Heart right ventricle (tissue), 16 donors: ENCODE results near the gene PROK1. TPM values are rescaled to one million over a fixed set of nuclear protein-coding genes. Genes with fewer than 3 reads are reported as not detected.

Experiments
- ATAC-seq, 8 donors: fragments of 200-7000 bp; cut with Tn5 transposase; one replicate each; pipeline ENCODE4 v1.9.1; 2020; ENCODE audit warnings: mild to moderate bottlenecking in 8 of 8, moderate library complexity in 8 of 8, moderate number of reproducible peaks in 1 of 8
- DNase-seq, 2 donors: peaks; one replicate each; pipeline ENCODE4 v3.0.0-alpha.2; 2020
- H3K27ac ChIP-seq, 10 donors: fragments of 200-600 bp; sonication (generic) in 2 of 10; one replicate each; pipeline versions ENCODE4 v1.5.0 to v1.8.0; 2020 to 2022; ENCODE audit warnings: mild to moderate bottlenecking in 3 of 10
- H3K27me3 ChIP-seq, 7 donors: fragments of 200-600 bp; one replicate each; pipeline ENCODE4 v1.8.0; 2021 to 2022; ENCODE audit warnings: mild to moderate bottlenecking in 2 of 7
- H3K36me3 ChIP-seq, 9 donors: fragments of 200-600 bp; sonication (generic) in 1 of 9; one replicate each; pipeline versions ENCODE4 v1.5.0 to v1.8.0; 2020 to 2022; ENCODE audit warnings: mild to moderate bottlenecking in 2 of 9
- H3K4me1 ChIP-seq, 9 donors: fragments of 200-600 bp; sonication (generic) in 1 of 9; one replicate each; pipeline versions ENCODE4 v1.5.0 to v1.8.0; 2020 to 2022; ENCODE audit warnings: mild to moderate bottlenecking in 4 of 9
- H3K4me3 ChIP-seq, 10 donors: fragments of 200-600 bp; sonication (generic) in 2 of 10; one replicate each; pipeline versions ENCODE4 v1.5.0 to v1.8.0; 2020 to 2022; ENCODE audit warnings: mild to moderate bottlenecking in 7 of 10, moderate library complexity in 2 of 10
- H3K9me3 ChIP-seq, 11 donors: fragments of 200-600 bp in 10 of 11; sonication (generic) in 2 of 11; one replicate each; pipeline versions ENCODE4 v1.5.0 to v1.8.0; 2013 to 2022; ENCODE audit warnings: mild to moderate bottlenecking in 2 of 11, control low read depth in 1 of 11, moderate library complexity in 1 of 11
- CTCF ChIP-seq, 9 donors: fragments of 200-600 bp; sonication (generic) in 2 of 9; IDR thresholded peaks; one replicate each; pipeline versions ENCODE4 v1.5.0 to v1.8.0; 2021 to 2022; ENCODE audit warnings: antibody characterized with exemption in 9 of 9, mild to moderate bottlenecking in 5 of 9, moderate library complexity in 1 of 9
- WGBS, 2 donors: extraction: QIAGEN DNeasy Blood & Tissue Kit; methylation state at CpG; one replicate each; pipeline ENCODE4 v1.1.7; 2013; ENCODE audit warnings: inconsistent platforms in 1 of 2; 5-methylcytosine and 5-hydroxymethylcytosine counted together
- intact Hi-C, 10 donors: fragments of 100-400 bp; cut with DNase I; formaldehyde crosslinking; loops; one replicate each; pipeline versions ENCODE4 v1.11.1 to v1.14.2; 2022
- polyA plus RNA-seq, 2 donors: library from polyadenylated mRNA; stranded (reverse); fragments of 200-250 nt; gene quantifications; one replicate each; pipeline ENCODE4 v1.2.3, GENCODE V29; 2013
- total RNA-seq, 10 donors: library from RNA; stranded (reverse); fragmentation: NEBNext Ultra II Directional in 3 of 10; extraction: Animal tissue kit (Norgen Biotek cat#: 25700) in 3 of 10; gene quantifications; one replicate each; pipeline versions ENCODE4 v1.2.1 to v1.2.4, GENCODE V29; 2021 to 2023
- donor health status: Arrhythmogenic right ventricular cardiomyopathy.
- donor health status: ischemic (EF 13 %, LVEDD 7.1; RV severe dilation, severe dysfunction).
- donor health status: healthy with polysubstance abuse.
- donor health status: DM: no; HTN: yes; CAD: no.
- donor health status: DM: no; HTN: no; CAD: no.
- donor health status: ischemic (EF 25% LVEDD 6.9; RV normal size, moderate dysfunction).
- donor health status: ischemic (EF 25% LVEDD 5.7; RV mildly dilated, moderate dysfunction).
- donor health status: healthy.
- donor health status: DM: yes; HTN: yes; CAD: no.
- donor health status: Ischemic cardiomyopathy.
- donor health status: ischemic (EF 35%, LVEDD 5.7; RV mildly dilated, moderate dysfunction).
- donor health status: nonischemic (EF 11% LVEDD 7.7; RV severe dilation, severe dysfunction).
- donor health status: DM: yes; HTN: yes; CAD: no.
- donor health status: PGD.
- donor health status: ischemic (EF 29% LVEDD 5.4; RV normal size, mild dysfunction).
- donor health status: nonischemic (EF 23%, LVEDD 6.1; RV moderate dilation, normal function).

The PROK1 gene
- total and polyA plus RNA-seq, 12 donors, result 0.07 to 6.8 (median 0.29) TPM; not detected in 5

- no peak for ATAC-seq
- Histone ChIP-seq H3K4me3 (no peak overlapping the region), H3K27ac (no peak overlapping the region), H3K4me1 (no peaks in the 10 kb centered on the region), H3K36me3 (no peaks in the 10 kb centered on the region), H3K9me3 (no peaks in the 10 kb centered on the region), H3K27me3 (peaks cover 5 to 39% (median 18%) of the 10 kb centered on the region in 7 donors)
- WGBS, 2 donors, result 46 to 49% methylated on average over 12 of the region's 12 CpGs
- no peak for TF ChIP-seq CTCF (IDR thresholded peaks at IDR 0.05)
- DNase-seq, result no peak
- intact Hi-C loops, result loop anchor here in 3 of 10 donors (5.0 to 10.0 kb wide), 2 partner anchors 33 to 135 kb away; no protein-coding TSS in a partner anchor
These were observed 993 bp upstream of the PROK1 start for GRCh38 chr1:110449661-110450651.

GRCh38 chr1:110452330-110452729 is 1.4 kb downstream of the PROK1 start:
- no peaks in the 10 kb centered on the region for H3K36me3 ChIP-seq
- DNase-seq, result no peak
- H3K27ac ChIP-seq, result no peak overlapping the region
- WGBS, 2 donors, result 62 to 69% methylated on average over 7 of the region's 7 CpGs
- ATAC-seq, result no peak
- TF ChIP-seq CTCF (IDR thresholded peaks at IDR 0.05), result no peak
- intact Hi-C loops, result loop anchor here in 3 of 10 donors (5.0 to 10.0 kb wide), 2 partner anchors 35 to 138 kb away; no protein-coding TSS in a partner anchor
- no peaks in the 10 kb centered on the region for H3K9me3 ChIP-seq
- H3K27me3 ChIP-seq, result peaks cover 4 to 42% (median 18%) of the 10 kb centered on the region in 7 donors
- H3K4me1 ChIP-seq, result no peaks in the 10 kb centered on the region
- no peak overlapping the region for H3K4me3 ChIP-seq

GRCh38 chr1:110453829-110454228 is 2.9 kb downstream of the PROK1 start:
- Histone ChIP-seq H3K36me3 (no peaks in the 10 kb centered on the region), H3K4me3 (no peak overlapping the region), H3K4me1 (no peaks in the 10 kb centered on the region), H3K27ac (no peak overlapping the region), H3K27me3 (peaks cover 2 to 42% (median 17%) of the 10 kb centered on the region in 7 donors), H3K9me3 (no peaks in the 10 kb centered on the region)
- WGBS, 2 donors, result 88 to 90% methylated on average over 9 of the region's 9 CpGs
- intact Hi-C loops, result loop anchor here in 3 of 10 donors (5.0 to 10.0 kb wide), 2 partner anchors 37 to 139 kb away; no protein-coding TSS in a partner anchor
- no peak for ATAC-seq
- no peak for TF ChIP-seq CTCF (IDR thresholded peaks at IDR 0.05)
- no peak for DNase-seq

- no peaks in the 10 kb centered on the region for H3K36me3 ChIP-seq
- TF ChIP-seq CTCF (IDR thresholded peaks at IDR 0.05), result no peak
- WGBS, 2 donors, result 82 to 86% methylated on average over 1 of the region's 1 CpG
- no peak for DNase-seq
- H3K4me3 ChIP-seq, result no peak overlapping the region
- H3K4me1 ChIP-seq, result no peaks in the 10 kb centered on the region
- H3K9me3 ChIP-seq, result no peaks in the 10 kb centered on the region
- ATAC-seq, result no peak
- H3K27me3 ChIP-seq, result peaks cover 0 to 37% (median 17%) of the 10 kb centered on the region in 7 donors
- intact Hi-C loops, result loop anchor here in 3 of 10 donors (5.0 to 10.0 kb wide), 2 partner anchors 37 to 140 kb away; no protein-coding TSS in a partner anchor
- no peak overlapping the region for H3K27ac ChIP-seq
These were observed 3.4 kb downstream of the PROK1 start for GRCh38 chr1:110454328-110454727.
